Stromal cell of bone marrow (primary cell): ENCODE measurements around the gene NCKAP1.
"Not testable (repeated sequence)": the region's sequence is repeated elsewhere in the genome, so short reads cannot be mapped to it uniquely, and the experiment has no call there.

Experiments
- DNase-seq: peaks from one replicate; pipeline ENCODE4 v3.0.0-alpha.2; 2012; ENCODE audit warnings: low read depth

The NCKAP1 gene

DNA sequence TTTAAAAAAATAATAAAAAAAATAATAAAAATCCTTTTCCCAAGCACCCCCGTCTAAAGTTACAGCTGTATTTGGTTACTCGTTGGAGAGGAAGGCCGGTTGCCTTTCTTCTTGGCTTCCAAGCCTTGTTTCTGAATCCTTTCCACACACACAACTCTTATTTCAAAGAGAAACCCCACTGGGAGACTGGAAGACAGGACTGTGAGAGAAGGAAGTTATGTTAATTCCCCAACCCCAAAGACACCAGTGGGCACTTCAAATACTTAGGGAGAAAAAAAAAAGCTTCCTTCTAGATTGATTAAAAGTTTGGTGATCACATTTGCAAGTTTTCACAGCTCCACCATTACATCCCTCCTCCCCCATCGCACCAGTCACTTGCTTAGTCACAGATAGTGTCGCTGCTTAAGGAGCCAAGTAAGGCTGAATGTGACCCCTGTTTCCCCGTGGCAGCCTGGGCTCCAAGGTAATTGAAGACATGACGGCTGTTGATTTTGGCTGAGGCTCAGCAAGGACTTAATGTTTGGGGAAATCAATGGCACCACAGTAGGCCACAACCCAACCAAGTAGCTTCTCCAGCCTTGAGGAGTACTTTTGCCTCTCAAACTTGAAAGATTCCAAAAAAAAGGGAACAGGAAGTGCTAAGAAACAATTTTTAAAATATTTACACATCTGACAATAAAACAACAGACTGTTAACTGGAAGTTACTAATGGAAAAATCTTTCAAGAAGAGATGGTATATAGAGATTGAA lies 131.0 kb downstream of the NCKAP1 start:
- no peak for DNase-seq

DNA sequence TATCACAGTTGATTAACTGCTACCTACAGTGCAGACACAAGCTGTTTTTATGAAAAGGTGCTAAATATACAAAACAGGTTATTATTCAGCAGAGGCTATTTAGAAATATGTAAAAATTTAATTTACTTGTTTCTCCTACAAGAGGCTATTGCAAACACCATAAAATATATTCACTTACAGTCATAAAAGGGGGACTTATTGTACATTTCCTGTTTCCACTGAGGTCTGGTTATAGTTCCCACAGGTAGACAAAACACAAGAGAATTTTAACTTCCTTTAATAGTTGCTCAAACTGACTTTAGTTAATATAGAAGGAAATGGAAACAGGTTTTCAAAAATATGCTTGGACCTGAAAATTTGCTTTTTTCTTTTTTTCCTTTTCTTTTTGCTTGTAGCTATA lies 131.8 kb downstream of the NCKAP1 start:
- DNase-seq: no peak

DNA sequence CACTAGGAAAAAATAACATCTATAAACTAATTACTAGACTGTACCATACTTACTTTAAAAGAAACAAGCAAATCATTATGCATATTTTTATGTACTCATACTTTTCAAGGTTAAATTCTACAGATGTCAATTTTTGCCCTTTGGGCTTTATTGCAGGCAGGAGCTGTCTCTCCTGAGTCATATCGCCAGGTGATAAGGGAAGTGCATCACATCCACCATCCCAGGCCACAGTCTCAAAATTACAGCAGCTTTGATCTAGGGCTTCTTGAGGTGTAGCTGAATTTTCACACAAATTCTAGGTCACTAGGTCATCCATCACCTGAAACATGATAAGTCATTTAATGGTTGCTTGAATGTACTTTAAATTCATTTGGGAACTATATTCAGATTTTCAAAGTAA lies 133.4 kb downstream of the NCKAP1 start:
- no peak for DNase-seq

DNA sequence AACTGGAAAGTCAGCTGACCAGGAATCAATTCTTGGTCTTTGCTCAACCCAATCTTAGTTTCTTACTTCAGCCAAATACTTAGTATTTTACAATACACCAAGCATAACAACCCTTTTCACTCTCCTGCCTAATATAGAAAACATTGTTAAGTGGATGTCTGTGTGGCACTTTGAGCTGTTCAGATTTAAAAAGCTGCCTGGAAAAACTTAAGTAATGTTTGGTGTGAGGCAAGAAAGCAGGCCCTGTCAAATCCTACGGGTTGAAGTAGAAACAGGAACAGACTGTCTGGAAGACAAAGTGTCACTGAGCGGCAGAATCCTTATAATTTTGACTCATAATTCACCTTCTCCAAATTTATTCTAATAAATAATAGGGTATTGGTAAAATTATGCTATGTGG lies 134.7 kb downstream of the NCKAP1 start:
- DNase-seq: no peak

DNA sequence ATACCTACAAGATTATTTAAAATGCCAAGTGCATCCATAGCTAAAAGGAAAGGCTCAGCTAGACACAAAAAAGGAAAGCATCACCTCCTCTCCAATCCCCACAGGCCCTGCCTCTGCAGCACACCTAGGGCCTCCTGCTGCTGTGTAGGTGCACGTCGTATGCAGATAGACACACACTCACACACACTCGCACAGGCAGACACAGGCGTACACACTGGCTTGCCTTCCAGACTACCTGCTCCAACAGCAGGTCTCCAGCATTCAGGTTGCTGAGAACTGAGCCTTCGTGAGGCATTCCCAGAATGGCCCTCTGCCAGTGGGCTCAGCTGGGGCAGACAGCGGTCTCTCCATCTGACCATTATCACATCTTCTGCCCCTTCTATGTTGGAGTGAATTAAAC lies 136.5 kb downstream of the NCKAP1 start:
- no peak for DNase-seq

DNA sequence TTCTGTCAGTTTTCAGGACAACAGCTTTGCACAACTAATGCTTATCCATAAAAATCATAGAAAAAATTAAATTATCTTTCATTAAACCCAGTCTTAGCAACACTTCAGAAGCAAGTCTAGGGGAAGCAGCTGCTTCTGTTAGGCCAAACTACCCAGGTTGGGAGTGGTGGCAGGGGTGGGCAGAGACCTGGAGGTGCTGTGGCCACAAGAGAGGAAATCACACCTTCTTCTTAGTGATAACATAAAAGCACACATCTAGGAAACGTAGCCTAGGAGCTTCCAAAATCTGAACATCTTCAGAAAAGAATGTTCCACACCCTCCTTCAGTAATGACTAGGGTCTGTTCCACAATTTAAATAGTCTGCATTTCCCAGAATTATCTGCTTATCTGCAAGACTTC lies 139.5 kb downstream of the NCKAP1 start:
- no peak for DNase-seq

DNA sequence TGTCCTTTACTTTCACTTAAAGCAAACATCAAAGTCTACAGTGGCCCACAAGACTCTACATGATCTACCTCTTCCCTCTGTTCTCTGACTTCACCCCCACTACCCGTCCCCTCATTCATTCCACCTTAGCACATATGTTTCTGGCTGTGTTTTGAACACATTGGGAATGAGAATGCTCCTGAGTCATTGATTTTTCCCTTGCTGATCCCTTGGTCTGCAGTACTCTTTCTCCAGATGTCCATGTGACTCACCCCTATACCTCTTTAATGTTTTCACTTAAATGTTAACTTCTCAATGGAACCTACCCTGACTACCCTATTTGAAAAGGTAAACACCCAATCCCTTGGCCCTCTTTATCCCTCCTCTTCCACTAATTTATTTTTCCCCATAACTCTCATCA lies 141.1 kb downstream of the NCKAP1 start:
- no peak for DNase-seq

DNA sequence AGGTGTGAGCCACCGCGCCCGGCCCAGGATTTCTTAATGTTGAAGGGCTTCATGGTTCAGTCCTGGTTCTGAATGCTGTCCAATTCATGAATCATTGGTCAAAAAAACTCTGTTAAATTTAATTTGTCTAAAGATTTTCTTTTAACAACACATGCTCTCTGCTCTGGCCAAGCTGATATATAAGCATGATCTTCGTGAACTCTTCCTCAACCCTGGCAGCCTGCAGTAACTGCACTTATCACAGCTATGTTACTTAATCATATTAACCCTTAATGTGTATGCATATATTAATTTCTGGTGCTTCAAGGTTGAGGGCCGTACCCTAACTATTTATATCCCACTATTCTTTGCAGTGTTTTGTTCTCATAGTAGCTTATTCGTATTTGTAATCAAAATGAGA lies 142.5 kb downstream of the NCKAP1 start:
- DNase-seq: no peak

DNA sequence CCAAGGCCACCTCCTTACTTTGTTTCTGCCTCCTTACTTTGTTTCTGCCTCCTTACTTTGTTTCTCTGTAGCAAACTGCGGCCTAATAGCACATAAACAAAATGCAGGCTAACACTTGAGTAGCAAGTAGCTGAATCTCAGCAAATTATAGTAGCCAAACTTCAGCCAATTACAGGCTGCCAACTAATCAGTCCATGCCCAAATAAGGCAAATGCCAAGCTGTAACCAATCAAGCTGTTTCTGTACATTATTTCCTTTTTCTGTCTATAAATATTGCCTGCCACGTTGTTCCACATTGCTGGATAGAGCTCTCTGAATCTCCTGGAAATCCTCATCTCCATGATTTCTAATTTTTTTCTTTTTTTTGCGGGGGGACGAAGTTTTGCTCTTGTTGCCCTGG lies 143.1 kb downstream of the NCKAP1 start:
- DNase-seq: no peak

DNA sequence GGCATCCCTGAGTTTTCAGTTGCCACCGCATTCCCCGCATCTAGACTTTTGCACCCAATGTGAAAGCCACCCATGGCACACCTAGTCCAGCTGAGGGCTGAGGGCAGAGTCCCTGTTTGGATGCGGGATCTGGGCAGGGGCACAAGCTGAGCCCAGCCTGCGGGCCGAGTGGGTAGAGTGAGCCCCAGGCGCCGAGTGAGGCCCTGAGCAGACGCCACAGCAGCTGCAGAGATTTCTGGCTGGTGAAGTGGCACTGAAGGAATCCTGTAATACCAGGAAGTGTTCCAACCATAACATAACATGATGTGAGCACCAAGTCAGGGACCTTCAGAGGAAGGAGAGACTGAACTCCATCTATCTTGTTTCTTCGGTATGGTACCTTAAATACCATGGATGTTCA lies 144.1 kb downstream of the NCKAP1 start:
- DNase-seq: peak; percentile 43

DNA sequence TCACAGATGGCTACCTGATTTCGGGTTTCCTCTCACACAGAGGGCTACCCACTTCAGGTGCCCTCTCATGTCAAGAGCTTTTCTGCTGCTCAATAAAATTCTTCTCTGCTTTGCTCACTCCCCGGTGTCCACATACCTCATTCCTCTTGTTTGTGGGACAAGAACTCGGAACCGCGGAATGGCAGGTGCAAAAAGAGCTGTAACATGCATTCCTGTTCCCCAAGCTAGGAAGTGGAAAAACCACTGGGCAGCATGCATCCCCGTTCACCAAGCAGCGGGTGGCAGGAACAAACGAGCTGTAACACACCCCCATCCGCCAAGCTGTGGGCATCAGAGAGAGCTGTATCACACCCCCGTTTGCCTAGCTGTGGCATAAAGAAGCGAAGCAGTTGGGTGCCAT lies 144.6 kb downstream of the NCKAP1 start:
- no peak for DNase-seq

DNA sequence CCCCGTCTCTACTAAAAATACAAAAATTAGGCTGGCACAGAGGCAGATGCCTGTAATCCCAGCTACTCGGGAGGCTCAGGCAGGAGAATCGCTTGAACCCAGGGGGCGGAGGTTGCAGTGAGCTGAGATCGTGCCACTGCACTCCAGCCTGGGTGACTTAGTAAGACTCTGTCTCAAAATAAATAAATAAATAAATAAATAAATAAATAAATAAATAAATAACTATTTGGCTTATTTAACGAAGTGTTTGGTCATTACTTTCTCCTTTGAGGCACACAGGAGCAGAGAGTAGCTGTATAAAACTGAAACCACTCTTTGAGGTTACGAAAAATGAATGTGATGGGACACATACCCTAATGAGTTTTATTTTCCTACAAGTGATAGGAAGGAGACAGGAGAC lies 145.2 kb downstream of the NCKAP1 start:
- not testable (repeated sequence) for DNase-seq

DNA sequence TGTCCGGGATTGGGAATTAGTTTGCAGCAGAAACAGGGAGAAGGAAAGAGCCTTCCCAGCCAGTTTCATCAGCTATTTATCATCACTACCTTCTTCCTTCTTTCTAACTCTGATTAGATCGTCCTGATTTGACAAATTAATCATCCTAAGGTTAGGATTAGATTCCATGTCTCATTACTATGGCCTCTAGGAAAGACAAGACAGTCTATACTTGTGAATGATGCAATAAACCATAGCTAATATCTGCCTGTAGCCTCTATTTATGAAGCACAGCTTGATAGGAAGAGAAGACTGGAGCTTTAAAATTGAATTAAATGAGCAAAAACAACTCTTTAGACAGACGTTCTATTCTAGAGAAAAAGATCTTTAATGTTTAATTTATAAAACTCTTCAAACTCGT lies 146.6 kb downstream of the NCKAP1 start:
- DNase-seq: no peak

DNA sequence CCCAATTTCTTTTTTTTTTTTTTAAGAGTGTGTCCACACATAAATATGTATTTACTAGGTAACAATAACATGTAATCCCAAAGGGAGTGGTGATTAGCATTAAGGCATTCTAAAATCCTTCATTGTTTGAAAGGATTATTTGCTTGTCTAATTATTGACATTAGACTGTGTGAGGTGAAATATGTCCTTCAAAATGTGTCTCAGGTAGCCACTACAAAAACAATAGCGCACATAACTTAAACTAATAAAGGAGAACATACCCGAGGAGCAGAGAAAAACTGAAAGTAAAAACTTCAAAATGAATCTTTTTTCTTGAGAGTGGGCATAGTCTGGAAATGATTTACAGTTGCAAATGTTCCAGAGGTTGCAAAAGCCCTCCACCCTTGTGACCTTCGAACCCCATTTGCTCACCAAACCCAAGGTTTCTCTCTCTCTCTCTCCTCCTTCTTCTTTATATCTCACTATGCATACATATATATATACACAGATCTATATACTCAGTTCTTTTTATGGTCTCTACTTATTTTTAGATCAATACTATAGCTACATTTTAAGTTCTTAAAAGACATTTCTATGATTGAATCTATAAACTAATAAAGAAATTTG lies 147.4 kb downstream of the NCKAP1 start:
- no peak for DNase-seq

DNA sequence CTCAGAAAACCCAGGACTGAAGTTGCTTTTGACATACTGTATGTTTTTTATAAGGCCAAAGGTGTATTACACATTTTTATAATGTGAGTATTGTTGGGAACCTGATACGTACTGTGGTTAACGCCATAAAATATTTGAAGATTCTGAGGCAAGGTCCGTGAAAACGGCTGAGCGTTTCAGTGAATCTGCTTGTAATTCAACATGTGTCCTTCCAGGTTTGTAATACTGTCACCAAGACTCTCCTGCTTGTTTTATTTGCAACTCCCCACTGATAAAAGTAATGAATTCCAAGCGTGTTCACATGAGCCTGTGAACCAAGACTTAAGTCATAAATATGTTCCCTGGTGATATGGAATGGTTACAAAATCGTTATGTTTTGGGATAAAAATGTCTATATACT lies 148.0 kb downstream of the NCKAP1 start:
- no peak for DNase-seq

DNA sequence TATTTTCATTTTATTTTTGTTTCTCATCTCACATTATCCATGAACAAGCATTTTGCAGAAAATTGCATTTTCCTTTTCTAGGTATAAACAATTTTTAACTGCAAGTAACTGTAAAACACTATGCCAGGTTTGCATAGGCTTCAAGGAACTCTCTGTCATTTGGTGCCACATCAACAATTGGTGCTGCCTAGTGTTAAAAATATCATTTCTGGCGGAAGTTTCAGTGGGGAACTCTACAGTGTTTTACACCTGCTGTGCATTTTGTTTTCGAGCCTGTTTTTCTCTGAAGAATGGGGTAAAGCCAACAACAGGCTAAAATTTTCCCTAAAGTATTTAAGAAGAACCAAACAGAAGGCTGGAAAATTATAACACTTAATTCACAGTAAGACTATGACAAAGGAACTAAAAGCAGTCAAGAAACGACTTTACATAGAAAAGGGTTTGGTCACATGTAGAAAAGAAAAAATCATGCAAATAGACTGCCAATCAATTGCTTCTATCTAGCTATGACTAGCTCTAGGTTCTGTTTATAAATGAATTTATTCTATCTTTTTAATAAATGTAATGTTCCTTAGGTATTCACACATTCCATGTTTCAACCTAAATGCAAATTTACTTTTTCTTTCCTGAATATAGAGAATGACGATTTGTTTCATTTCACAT lies 150.4 kb downstream of the NCKAP1 start:
- DNase-seq: no peak

DNA sequence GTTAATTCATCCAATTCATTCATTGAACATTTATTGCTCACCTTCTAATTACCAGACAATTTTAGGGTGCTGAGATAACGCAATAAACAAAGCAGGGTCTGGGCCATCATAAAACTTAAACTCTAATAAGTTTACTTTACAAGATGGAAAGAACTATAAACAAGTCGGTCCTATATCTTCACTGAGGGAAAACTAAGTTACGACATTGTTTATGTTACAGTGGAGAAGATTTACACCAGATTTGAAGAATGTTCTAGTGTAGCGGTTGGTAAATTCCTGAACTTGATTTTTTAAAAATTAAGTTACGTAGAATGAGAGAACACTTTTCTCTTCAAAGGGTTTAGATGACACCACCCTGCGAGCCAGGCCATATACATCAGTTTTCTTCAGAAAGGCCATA lies 151.2 kb downstream of the NCKAP1 start:
- DNase-seq: no peak

DNA sequence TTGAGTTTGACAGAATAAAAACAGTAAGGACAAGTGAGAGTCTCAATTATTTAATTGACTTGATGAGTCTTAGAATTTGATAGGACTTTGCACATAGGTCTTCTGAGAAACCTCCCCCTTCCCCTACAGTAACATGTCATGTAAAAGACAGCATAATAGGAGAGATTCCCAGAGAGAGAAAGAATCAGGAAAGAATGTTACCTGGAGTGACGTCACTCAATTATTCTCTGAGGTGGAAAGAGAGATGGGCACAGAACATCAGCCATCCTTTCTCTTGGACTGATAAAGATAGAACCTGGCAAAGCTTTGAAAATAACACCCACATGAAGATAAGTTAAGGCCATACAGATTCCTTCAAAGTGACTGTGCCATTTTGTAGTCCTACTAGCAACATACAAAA lies 152.5 kb downstream of the NCKAP1 start:
- DNase-seq: no peak

DNA sequence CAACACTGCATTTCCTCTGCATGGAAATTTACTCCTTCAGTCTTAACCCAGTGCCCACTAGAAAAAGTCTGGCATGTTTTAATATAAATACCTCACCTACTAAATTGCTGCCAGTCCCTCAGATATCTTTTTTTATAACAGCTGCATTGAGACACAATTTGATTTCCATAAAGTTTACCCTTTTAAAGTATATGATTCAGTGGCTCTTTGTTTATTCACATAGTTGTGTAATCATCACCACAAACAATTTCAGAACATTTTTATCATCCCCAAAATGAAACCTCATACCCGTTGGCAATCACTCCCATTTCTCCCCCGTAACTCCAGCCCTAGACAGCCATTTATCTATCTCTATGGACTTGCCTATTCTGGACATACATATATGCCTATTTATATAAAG lies 154.8 kb downstream of the NCKAP1 start:
- no peak for DNase-seq

DNA sequence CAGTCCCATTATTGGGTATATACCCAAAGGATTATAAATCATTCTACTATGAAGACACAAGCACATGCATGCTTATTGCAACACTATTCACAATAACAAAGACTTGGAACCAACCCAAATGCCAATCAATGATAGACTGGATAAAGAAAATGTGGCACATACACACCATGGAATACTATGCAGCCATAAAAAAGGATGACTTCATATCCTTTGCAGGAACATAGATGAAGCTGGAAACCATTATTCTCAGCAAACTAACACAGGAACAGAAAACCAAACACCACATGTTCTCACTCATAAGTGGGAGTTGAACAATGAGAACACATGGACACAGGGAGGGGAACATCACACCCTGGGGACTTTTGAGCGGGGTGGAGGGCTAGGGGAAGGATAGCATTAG lies 158.2 kb downstream of the NCKAP1 start:
- not testable (repeated sequence) for DNase-seq

DNA sequence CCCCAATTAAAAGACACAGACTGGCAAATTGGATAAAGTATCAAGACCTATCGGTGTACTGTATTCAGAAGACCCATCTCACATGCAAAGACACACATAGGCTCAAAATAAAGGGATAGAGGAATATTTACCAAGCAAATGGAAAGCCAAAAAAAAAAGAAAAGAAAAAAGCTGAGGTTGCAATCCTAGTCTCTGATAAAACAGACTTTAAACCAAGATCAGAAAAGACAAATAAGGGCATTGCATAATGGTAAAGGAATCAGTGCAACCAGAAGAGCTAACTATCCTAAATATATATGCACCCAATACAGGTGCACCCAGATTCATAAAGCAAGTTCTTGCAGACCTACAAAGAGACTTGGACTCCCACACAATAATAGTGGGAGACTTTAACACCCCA lies 161.6 kb downstream of the NCKAP1 start:
- not testable (repeated sequence) for DNase-seq

DNA sequence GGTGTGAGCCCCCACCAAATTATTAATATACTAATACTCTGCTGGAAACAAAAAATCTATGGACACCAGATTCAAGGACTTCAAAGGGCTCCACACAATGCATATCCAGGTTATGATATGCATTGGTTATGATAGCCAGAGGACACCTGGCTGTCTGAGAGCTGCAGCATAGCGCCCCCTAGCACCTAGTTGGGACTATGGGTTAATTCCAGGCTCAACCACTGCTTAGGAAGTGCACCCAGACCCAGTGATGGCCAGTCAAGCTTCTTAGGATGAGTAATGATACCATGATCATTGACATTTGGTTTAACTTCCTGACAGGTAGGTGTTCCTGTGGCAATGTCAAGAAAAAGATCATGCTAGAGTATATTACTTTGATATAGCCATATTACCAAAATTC lies 168.0 kb downstream of the NCKAP1 start:
- no peak for DNase-seq

DNA sequence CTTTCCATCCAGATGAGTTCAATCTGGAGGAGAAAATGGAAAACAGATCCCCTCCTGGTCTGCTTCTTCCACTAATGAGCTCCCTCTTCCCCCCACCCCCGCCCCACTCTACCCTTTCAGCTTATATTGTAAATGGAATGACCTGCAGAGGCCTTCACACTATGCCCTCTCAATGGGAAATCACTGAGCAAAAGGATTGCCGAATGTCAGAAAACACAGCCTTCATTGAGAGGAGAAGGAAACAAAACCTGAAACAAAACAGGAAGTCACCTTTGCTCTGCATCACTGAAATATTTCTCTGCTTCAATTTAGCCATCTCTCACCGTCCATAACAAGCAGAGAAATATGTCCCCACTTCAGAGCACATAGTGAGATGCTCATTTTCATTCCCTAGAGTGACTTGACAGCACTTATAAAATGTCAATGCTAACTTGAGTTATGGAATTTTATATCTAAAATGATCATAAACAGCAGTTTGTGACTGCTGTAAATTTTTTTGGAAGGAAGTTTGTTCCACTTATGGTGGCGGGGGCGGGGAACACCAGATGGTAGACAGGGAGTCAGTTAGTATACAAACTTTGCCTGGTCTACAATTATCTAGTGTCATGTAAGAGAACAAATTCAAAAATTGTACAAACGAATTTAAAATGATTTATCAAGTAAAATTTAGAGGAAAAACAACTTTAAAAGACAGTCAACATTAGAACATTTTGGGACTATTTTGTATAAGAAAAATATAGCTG lies 170.0 kb downstream of the NCKAP1 start:
- no peak for DNase-seq
